HepG2 (cell line): ENCODE results near the gene BTBD19. TPM values are rescaled to one million over a fixed set of nuclear protein-coding genes. Genes with fewer than 3 reads are reported as not detected.

Source experiments
- JUNB ChIP-seq: sonication (generic); formaldehyde crosslinking; IDR thresholded peaks from 2 replicates; pipeline ENCODE4 v1.8.0; 2022; ENCODE audit warnings: missing genetic modification reagents, mild to moderate bottlenecking, borderline replicate concordance
- KAT2B ChIP-seq: fragments of 150-350 bp; IDR thresholded peaks from 2 replicates; pipeline ENCODE4 v1.6.1; 2014; ENCODE audit warnings: low read depth, low read length, borderline replicate concordance
- MXD4 ChIP-seq: IDR thresholded peaks from 2 replicates; pipeline ENCODE4 v1.6.1; 2016; ENCODE audit warnings: mild to moderate bottlenecking, missing biosample characterization, missing genetic modification reagents
- NFE2L1 ChIP-seq: sonication (generic); formaldehyde crosslinking; IDR thresholded peaks from 2 replicates; pipeline ENCODE4 v1.4.0; 2020; ENCODE audit warnings: missing genetic modification reagents, mild to moderate bottlenecking, borderline replicate concordance
- RORA ChIP-seq: sonication (generic); formaldehyde crosslinking; IDR thresholded peaks from 2 replicates; pipeline ENCODE4 v1.5.0; 2020; ENCODE audit warnings: mild to moderate bottlenecking, missing genetic modification reagents, moderate library complexity
- SAFB2 ChIP-seq: sonication (generic); formaldehyde crosslinking; IDR thresholded peaks from 2 replicates; pipeline ENCODE4 v1.5.1; 2020; ENCODE audit warnings: missing genetic modification reagents, low read depth, mild to moderate bottlenecking, borderline replicate concordance
- ZFP37 ChIP-seq: sonication (generic); formaldehyde crosslinking; IDR thresholded peaks from 2 replicates; pipeline ENCODE4 v1.4.0; 2020; ENCODE audit warnings: missing genetic modification reagents, borderline replicate concordance
- ZNF598 ChIP-seq: sonication (generic); formaldehyde crosslinking; IDR thresholded peaks from 2 replicates; pipeline ENCODE4 v1.5.1; 2020; ENCODE audit warnings: mild to moderate bottlenecking, missing genetic modification reagents, borderline replicate concordance
- ZNF614 ChIP-seq: IDR thresholded peaks from 2 replicates; pipeline ENCODE4 v1.6.1; 2018; ENCODE audit warnings: missing biosample characterization, missing genetic modification reagents, inconsistent platforms, borderline replicate concordance
- polyA plus RNA-seq, 8 experiments: library from polyadenylated mRNA; depleted of rRNA in 3 of 8; stranded (reverse) in 7 of 8; unstranded in 1 of 8; fragments of >200 nt; fragmentation: Illumina TruSeq in 4 of 8; extraction: Trizol in 4 of 8; gene quantifications; 2 replicates each; pipeline versions ENCODE4 v1.2.1 to v1.2.3, GENCODE V29; 2011 to 2016; ENCODE audit warnings: low read depth in 4 of 8, missing spikeins in 1 of 8, mixed read lengths in 1 of 8; ENCODE audit not compliant: insufficient read depth in 1 of 8
- total RNA-seq, 5 experiments: library from RNA; depleted of rRNA; stranded (reverse); fragments of >200 nt; fragmentation: Illumina TruSeq; extraction: Trizol; gene quantifications; 2 replicates each; pipeline ENCODE4 v1.2.3, GENCODE V29; 2016; ENCODE audit warnings: low read depth in 1 of 5
- TF ChIP-seq, protein P1 (sequence below), 2 experiments: IDR thresholded peaks; 2 replicates each; pipeline ENCODE4 v1.6.1; 2011 to 2012; ENCODE audit warnings: low read length in 2 of 2, borderline replicate concordance in 1 of 2, low read depth in 1 of 2, mild to moderate bottlenecking in 1 of 2, moderate library complexity in 1 of 2
- TF ChIP-seq, protein P2 (sequence below): sonication (generic); formaldehyde crosslinking; IDR thresholded peaks from 2 replicates; pipeline ENCODE4 v1.5.1; 2020; ENCODE audit warnings: missing genetic modification reagents, mild to moderate bottlenecking, borderline replicate concordance
- TF ChIP-seq, protein P3 (sequence below): sonication (generic); formaldehyde crosslinking; IDR thresholded peaks from 2 replicates; pipeline ENCODE4 v1.9.0; 2021; ENCODE audit warnings: missing genetic modification reagents, mild to moderate bottlenecking, borderline replicate concordance
- TF ChIP-seq, protein P4 (sequence below): sonication (generic); formaldehyde crosslinking; IDR thresholded peaks from 2 replicates; pipeline ENCODE4 v1.8.0; 2023; ENCODE audit warnings: mild to moderate bottlenecking, missing genetic modification reagents
- TF ChIP-seq, protein P5 (sequence below), 2 experiments: sonication (generic) in 1 of 2; formaldehyde crosslinking in 1 of 2; IDR thresholded peaks; 2 replicates each; pipeline versions ENCODE4 v1.4.0 to v1.6.1; 2018 to 2020; ENCODE audit warnings: missing genetic modification reagents in 2 of 2, borderline replicate concordance in 1 of 2, low read depth in 1 of 2, mild to moderate bottlenecking in 1 of 2, missing biosample characterization in 1 of 2

The BTBD19 gene
- total and polyA plus RNA-seq, 2 of the 13 experiments (the other 11 are each of a cell fraction or from before 2014, with no cell fraction given): 2.7 to 6.7 TPM

DNA sequence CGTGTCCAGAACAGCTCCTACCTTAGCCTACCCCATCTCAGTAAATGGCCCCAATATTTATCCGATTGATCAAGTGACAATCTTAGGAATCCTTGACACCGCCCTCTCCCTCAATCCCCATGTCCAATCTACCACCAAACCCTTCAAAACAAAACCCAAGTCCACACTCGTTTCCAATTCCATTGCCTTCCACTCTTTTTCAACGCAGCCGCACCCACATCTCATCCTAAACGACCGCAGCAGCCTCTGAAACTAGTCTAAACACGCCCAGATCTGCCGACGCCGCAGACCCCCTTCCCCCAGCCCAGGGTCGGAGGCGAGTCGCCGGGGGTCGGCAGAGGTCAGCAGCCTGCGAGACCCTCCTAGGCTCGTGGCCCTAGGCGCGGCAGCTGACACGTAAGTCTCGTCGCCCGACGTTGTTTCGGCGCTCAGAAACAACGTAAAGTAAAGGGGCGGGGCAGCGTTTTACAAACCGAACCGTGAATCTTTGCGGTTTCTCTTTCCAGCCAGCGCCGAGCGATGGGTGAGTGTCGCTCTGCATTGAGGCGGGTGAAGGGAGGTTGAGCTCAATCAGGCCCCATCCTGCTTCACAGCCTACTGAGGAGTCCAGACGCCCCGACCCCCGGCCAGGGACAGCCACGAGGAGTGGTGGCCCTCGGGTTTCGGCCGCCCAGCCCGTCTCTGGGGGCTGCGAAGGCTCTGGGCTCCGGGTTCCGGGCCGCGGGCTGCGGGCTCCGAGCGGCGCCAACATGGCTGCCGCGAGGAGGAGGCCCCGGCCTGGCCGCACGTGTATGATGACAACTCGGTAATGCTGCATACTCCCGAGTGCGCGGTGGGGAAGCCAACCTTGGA, 33.0 kb upstream of the BTBD19 start, which contains the start of gene RPS8 (continued):
- TF ChIP-seq ZFP37 (CRISPR knock-in tag) (peak; percentile 51; the same call in 1 of the 2 replicates), ZNF614 (CRISPR knock-in tag) (no peak; the same call in 1 of the 2 replicates), KAT2B (no peak), SAFB2 (CRISPR knock-in tag) (no peak; the same call in 1 of the 2 replicates), JUNB (CRISPR knock-in tag) (no peak), MXD4 (CRISPR knock-in tag) (peak; percentile 85), NFE2L1 (CRISPR knock-in tag) (peak; percentile 51; the same call in 1 of the 2 replicates), ZNF598 (no peak), RORA (CRISPR knock-in tag) (no peak)
- TF ChIP-seq, protein P1, sequence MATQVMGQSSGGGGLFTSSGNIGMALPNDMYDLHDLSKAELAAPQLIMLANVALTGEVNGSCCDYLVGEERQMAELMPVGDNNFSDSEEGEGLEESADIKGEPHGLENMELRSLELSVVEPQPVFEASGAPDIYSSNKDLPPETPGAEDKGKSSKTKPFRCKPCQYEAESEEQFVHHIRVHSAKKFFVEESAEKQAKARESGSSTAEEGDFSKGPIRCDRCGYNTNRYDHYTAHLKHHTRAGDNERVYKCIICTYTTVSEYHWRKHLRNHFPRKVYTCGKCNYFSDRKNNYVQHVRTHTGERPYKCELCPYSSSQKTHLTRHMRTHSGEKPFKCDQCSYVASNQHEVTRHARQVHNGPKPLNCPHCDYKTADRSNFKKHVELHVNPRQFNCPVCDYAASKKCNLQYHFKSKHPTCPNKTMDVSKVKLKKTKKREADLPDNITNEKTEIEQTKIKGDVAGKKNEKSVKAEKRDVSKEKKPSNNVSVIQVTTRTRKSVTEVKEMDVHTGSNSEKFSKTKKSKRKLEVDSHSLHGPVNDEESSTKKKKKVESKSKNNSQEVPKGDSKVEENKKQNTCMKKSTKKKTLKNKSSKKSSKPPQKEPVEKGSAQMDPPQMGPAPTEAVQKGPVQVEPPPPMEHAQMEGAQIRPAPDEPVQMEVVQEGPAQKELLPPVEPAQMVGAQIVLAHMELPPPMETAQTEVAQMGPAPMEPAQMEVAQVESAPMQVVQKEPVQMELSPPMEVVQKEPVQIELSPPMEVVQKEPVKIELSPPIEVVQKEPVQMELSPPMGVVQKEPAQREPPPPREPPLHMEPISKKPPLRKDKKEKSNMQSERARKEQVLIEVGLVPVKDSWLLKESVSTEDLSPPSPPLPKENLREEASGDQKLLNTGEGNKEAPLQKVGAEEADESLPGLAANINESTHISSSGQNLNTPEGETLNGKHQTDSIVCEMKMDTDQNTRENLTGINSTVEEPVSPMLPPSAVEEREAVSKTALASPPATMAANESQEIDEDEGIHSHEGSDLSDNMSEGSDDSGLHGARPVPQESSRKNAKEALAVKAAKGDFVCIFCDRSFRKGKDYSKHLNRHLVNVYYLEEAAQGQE (IDR thresholded peaks at IDR 0.05; ENCODE audit: borderline replicate concordance in 1 of 2, low read depth in 1 of 2, low read length in 2 of 2): peak in 1 of 2 experiments; percentile 69; a peak in 1 of 4 replicates
- TF ChIP-seq, protein P2, sequence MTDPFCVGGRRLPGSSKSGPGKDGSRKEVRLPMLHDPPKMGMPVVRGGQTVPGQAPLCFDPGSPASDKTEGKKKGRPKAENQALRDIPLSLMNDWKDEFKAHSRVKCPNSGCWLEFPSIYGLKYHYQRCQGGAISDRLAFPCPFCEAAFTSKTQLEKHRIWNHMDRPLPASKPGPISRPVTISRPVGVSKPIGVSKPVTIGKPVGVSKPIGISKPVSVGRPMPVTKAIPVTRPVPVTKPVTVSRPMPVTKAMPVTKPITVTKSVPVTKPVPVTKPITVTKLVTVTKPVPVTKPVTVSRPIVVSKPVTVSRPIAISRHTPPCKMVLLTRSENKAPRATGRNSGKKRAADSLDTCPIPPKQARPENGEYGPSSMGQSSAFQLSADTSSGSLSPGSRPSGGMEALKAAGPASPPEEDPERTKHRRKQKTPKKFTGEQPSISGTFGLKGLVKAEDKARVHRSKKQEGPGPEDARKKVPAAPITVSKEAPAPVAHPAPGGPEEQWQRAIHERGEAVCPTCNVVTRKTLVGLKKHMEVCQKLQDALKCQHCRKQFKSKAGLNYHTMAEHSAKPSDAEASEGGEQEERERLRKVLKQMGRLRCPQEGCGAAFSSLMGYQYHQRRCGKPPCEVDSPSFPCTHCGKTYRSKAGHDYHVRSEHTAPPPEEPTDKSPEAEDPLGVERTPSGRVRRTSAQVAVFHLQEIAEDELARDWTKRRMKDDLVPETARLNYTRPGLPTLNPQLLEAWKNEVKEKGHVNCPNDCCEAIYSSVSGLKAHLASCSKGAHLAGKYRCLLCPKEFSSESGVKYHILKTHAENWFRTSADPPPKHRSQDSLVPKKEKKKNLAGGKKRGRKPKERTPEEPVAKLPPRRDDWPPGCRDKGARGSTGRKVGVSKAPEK: no peak
- TF ChIP-seq, protein P3, sequence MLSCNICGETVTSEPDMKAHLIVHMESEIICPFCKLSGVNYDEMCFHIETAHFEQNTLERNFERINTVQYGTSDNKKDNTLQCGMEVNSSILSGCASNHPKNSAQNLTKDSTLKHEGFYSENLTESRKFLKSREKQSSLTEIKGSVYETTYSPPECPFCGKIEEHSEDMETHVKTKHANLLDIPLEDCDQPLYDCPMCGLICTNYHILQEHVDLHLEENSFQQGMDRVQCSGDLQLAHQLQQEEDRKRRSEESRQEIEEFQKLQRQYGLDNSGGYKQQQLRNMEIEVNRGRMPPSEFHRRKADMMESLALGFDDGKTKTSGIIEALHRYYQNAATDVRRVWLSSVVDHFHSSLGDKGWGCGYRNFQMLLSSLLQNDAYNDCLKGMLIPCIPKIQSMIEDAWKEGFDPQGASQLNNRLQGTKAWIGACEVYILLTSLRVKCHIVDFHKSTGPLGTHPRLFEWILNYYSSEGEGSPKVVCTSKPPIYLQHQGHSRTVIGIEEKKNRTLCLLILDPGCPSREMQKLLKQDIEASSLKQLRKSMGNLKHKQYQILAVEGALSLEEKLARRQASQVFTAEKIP (CRISPR knock-in tag): no peak
- TF ChIP-seq, protein P4, sequence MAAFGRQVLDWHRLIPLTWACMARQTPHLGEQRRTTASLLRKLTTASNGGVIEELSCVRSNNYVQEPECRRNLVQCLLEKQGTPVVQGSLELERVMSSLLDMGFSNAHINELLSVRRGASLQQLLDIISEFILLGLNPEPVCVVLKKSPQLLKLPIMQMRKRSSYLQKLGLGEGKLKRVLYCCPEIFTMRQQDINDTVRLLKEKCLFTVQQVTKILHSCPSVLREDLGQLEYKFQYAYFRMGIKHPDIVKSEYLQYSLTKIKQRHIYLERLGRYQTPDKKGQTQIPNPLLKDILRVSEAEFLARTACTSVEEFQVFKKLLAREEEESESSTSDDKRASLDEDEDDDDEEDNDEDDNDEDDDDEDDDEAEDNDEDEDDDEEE (CRISPR knock-in tag): 0 out of 2 replicates have a peak, but pooled peaks have one; percentile 74
- TF ChIP-seq, protein P5, sequence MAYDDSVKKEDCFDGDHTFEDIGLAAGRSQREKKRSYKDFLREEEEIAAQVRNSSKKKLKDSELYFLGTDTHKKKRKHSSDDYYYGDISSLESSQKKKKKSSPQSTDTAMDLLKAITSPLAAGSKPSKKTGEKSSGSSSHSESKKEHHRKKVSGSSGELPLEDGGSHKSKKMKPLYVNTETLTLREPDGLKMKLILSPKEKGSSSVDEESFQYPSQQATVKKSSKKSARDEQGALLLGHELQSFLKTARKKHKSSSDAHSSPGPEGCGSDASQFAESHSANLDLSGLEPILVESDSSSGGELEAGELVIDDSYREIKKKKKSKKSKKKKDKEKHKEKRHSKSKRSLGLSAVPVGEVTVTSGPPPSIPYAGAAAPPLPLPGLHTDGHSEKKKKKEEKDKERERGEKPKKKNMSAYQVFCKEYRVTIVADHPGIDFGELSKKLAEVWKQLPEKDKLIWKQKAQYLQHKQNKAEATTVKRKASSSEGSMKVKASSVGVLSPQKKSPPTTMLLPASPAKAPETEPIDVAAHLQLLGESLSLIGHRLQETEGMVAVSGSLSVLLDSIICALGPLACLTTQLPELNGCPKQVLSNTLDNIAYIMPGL (CRISPR knock-in tag; IDR thresholded peaks at IDR 0.05; ENCODE audit: borderline replicate concordance in 1 of 2, low read depth in 1 of 2): peak; percentile 60 to 93; a peak in 3 of 4 replicates
